Kidney epithelial cell (primary cell): ENCODE results near the gene TMEM255B. TPM values are rescaled to one million over a fixed set of nuclear protein-coding genes. Genes with fewer than 3 reads are reported as not detected.

ENCODE experiments used
- DNase-seq: peaks from one replicate; pipeline ENCODE4 v3.0.0-alpha.2; 2010; ENCODE audit warnings: low read depth
- H3K27me3 ChIP-seq: 2 replicates; pipeline ENCODE4 v1.6.0; 2011; ENCODE audit warnings: low read length; ENCODE audit not compliant: control insufficient read depth, insufficient read depth
- H3K36me3 ChIP-seq: 2 replicates; pipeline ENCODE4 v1.5.1; 2011; ENCODE audit warnings: low read length; ENCODE audit not compliant: control insufficient read depth, insufficient read depth
- H3K4me3 ChIP-seq: 2 replicates; pipeline ENCODE4 v1.5.1; 2011; ENCODE audit warnings: low read depth, mild to moderate bottlenecking, control low read depth, low read length
- CTCF ChIP-seq: IDR thresholded peaks from 2 replicates; pipeline ENCODE4 v1.5.1; 2011; ENCODE audit warnings: mild to moderate bottlenecking, moderate library complexity, low read length, control low read depth, inconsistent platforms; ENCODE audit not compliant: insufficient read depth, poor library complexity, severe bottlenecking
- total RNA-seq: library from RNA; depleted of rRNA; stranded (reverse); fragments of >200 nt; gene quantifications from 2 replicates; pipeline ENCODE4 v1.2.3, GENCODE V29; 2015

The TMEM255B gene
- total RNA-seq, 1 donor from 2014 or later = 11.4 TPM

- no peak for TF ChIP-seq CTCF
- no peaks in the 10 kb centered on the region for H3K36me3 ChIP-seq
- H3K4me3 ChIP-seq = no peak overlapping the region
- H3K27me3 ChIP-seq = no peaks in the 10 kb centered on the region
- no peak for DNase-seq
Observed at GRCh38 chr13:113854238-113855011, 95.4 kb downstream of the TMEM255B start.

GRCh38 chr13:113855012-113855921 is 96.2 kb downstream of the TMEM255B start:
- no peaks in the 10 kb centered on the region for H3K36me3 ChIP-seq
- no peaks in the 10 kb centered on the region for H3K27me3 ChIP-seq
- no peak for DNase-seq
- H3K4me3 ChIP-seq = no peak overlapping the region
- TF ChIP-seq CTCF = no peak

GRCh38 chr13:113855931-113856715 is 97.1 kb downstream of the TMEM255B start:
- DNase-seq = no peak
- H3K27me3 ChIP-seq = no peaks in the 10 kb centered on the region
- H3K4me3 ChIP-seq = no peak overlapping the region
- no peaks in the 10 kb centered on the region for H3K36me3 ChIP-seq
- TF ChIP-seq CTCF = no peak

- no peaks in the 10 kb centered on the region for H3K27me3 ChIP-seq
- no peak overlapping the region for H3K4me3 ChIP-seq
- DNase-seq = no peak
- TF ChIP-seq CTCF = no peak
- no peaks in the 10 kb centered on the region for H3K36me3 ChIP-seq
Observed at GRCh38 chr13:113856716-113857065, 97.7 kb downstream of the TMEM255B start.

GRCh38 chr13:113857531-113858195 is 98.6 kb downstream of the TMEM255B start:
- DNase-seq = no peak
- Histone ChIP-seq H3K27me3 (no peaks in the 10 kb centered on the region), H3K36me3 (no peaks in the 10 kb centered on the region), H3K4me3 (no peak overlapping the region)
- TF ChIP-seq CTCF = no peak
